ENCODE measurements around the gene NFIB.

- TF ChIP-seq CTCF (IDR thresholded peaks at IDR 0.05), result no peak
- TF ChIP-seq POLR2A (IDR thresholded peaks at IDR 0.05), result no peak
Measured at GRCh38 chr9:14112226-14112625, 201.7 kb downstream of the NFIB start.

Measured in body of pancreas (tissue), 4 donors.